GM21367 (cell line): ENCODE measurements around the gene PCNX3.
"Not testable (repeated sequence)": the region's sequence is repeated elsewhere in the genome, so short reads cannot be mapped to it uniquely, and the experiment has no call there.

Source experiments
- ATAC-seq: cut with Tn5 transposase; IDR thresholded peaks from one replicate; pipeline ENCODE4 v1.9.1; 2021; ENCODE audit not compliant: unreplicated experiment

The PCNX3 gene

DNA sequence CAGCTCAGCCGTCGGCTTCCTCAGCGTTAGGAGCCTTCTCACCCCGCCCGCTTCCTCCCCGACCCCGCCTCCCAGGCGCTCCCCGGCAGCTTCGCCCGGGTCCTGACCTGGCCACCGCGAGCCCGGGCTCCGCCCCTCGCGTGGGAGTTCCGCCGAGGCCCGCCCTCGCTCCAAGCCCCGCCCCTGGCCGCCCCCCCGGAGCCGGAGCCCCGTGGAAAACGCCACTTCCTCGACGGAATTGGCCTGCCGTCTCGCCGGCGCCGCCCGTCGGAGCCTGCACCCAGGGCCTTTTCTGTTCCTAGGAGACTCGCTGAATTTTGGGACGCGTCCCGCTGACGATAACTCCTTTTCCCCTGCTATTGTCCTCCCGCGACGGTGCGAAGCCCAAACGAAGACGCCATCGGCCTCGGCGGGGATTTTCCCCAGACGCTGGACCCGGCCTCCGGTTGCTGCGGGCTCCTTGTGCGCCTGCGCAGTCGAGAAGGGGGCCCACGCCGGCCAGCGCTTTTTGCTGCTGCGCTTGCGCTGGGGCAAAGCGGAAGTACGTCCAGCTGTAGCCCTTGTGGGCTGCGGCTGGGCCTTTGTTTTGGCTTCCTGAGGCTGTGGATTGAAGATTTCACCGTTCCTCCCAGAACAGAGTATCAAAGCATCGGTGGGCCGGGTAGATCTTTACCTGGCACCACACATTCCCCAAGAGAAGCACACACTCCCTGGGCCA lies 37.1 kb downstream of the PCNX3 start:
- ATAC-seq = peak; percentile 64

DNA sequence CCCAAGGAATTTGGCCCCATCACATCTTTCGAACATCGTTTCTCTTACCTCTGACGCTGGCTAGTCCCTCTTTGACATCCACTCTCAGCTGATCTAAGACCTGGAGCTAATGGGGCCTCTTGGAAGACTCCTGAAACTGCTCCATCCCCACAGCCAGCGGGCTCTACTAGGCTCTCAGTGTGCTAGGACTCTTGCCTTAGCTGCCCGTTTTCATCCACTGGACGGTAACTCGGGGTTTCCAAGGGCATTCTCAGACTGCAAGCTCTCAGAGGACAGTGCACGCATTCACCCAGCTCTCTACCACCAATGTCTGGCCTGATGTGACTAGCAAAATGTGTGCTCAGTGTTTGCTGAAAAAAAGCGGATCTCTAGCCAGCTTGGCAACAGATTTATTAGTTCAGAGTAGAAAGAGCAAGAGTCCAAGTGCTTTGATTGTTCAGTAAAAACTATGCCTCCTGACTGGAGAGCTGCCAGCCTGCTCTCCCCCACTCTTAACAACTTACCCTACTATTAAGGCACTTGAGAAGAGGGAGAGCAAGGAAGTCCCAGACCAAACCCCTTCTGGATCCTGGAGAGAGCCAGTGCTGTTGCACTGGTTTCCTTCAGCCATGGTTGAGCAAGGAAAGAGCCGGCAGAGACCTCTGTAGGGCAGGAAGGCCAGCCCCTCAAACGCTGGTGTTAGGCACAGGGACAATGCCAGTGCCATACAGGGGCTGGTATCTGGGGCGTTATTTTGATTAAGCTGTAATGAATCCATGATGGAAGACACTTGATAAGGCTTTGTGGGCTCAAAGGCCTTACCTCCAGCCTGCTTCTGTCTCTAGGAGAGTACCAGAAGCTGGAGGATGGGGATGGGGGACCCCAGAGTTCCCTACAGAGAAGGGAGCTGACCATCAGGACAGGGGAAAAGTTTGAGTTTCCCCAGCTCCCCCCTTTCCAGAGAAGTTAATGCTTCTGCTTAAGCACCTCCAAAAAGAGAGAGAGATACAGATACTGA lies 38.0 kb downstream of the PCNX3 start:
- ATAC-seq = no peak

DNA sequence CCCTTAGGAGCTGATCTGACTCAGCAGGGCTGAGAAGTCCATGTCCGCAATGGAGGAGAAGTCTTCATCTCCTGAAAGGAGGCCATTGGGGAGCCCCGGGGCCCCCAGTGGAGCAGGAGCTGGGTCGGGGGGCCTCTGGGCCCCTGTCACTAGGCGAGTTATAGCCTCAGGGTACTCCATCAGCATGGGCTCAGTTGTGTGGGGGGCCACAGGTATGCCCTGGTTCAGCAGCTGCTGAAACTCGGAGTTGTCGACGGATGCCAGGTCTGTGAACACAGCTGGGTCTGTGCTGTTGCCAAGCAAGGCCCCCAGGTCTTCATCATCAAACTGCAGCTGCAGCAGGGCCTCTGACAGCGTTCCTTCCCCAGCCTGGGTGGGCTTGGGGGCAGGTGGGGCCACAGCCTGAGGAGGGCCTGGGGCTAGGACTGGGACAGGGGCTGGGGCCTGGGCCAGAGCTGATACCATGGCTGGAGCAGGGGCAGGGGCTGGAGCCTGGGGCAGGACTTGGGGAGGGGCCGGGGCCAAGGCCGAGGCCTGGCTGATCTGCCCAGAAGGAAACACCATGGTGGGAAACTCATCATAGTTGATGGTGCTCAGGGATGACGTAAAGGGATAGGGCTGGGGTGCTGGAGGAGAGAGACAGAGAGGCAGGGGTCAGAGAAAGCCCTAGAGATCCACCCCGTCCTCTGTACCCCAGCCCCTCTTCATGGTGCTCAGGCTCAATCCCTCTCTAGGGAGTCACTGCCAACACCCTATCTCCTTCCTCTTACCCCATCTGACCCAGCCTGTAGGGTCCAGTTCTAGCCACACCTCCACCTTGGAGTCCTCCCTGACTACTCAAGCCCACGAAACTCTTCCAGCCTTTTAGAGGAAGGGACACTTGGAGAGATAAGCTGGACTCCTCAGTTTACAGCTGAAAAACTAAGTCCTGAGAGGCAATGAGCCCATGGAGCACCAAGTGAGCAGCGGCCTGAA lies 39.1 kb downstream of the PCNX3 start:
- no peak for ATAC-seq

DNA sequence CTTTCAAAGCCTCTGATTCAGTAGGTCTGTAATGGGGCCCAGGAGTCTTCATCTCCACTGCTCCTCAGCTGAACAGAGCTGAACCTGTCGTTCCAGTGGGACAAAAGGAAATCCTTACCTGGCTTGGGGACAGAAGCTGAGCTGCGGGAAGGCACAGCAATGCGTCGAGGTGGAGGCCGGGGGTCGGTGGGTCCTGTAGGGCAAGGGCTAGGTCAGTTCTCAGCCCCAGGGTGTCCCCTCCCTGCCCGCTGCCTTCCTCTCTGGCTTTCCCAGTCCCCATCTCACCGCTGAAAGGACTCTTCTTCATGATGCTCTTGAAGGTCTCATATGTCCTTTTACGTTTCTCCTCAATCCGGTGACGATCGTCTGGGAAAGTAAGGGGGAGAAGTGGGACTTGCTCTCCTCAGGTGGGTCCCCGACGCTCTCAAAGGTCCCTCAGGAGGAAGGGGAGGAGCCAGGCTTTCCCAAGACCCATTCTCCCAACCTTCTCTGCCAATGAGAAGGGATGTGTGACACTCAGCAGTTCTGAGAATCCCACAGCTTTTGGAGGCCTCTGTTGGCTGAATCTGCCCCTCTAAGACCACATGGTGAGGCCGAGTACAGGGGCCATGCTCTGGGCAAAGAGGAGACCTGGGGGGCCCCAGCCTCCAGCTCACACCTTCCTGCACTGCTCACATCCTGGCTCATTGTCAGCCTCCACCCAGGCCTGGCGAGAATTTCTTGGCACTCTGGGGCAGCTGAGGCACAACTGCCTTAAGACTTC lies 40.2 kb downstream of the PCNX3 start:
- ATAC-seq = no peak

DNA sequence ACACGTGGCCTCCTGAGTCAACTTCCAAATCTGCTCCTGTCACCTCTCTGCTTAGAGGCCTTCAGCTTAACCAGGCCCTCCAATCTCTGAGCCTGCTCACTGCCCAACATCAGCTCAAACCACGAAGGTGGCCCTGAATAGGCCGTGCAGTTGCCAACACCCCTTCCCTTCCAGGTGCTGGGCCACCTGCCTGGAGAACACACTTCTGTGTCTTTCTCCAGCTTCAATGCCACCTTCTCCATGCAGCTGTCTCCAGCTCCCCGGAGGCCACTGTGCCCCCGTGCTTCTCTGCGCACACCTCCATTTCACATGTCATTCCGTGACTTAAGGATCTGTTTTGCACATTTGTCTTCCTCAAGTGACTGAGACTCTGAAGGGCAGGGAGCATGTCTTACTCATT lies 41.9 kb downstream of the PCNX3 start:
- no peak for ATAC-seq

DNA sequence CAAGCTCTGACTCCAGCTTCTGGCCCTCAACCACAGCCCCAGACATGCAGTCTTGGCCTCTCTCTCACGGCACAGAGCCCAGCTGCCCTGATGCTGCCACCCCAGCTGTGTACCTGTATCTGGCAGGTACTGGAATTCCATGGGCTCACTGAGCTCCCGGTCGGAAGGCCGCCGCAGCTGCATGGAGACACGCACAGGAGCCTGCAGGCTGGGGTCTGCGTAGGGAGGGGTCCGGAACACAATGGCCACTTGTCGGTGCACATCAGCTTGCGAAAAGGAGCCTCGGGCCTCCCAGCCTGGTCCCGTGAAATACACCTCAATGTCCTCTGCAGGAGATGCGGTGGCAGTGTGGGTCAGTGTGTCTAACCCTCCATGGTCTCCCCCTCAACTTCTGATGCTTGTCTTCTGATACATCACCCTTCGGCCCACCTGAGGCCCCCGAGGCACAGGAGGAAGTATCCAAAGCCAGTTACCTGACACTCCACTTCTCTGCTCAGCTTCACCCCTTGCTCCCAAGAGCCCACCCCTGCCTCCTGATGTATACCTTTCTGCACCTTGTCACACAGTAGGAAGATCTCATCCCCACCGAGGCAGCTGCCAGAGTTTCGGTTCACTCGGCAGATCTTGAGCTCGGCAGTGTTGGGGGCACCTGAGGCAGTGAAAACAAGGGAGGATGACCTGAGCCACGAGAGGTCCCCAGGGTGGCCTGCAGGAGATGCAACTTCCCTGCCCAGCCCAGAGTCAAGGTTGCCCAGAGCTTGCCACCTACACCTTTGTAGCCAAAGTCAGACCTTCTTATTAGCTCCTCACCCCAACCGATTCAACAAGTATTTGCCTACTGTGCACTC lies 42.8 kb downstream of the PCNX3 start:
- ATAC-seq = no peak

DNA sequence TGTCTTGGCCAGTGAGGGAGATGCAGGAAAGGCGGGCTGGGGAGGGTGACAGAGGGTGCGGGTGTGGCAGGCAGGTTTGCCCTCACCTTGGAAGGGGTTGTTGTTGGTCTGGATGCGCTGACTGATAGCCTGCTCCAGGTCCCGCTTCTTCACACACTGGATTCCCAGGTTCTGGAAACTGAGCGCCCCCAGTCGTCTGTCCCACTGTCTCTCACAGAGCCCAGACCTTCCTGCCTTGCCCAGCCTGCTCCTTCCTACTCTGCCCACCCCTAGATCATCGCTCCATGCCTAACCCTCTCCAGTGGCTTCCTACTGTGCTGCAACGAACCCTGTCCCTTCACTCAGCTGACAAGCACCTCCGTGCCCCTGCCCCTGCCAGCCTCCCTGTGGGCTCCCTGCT lies 44.5 kb downstream of the PCNX3 start:
- no peak for ATAC-seq

DNA sequence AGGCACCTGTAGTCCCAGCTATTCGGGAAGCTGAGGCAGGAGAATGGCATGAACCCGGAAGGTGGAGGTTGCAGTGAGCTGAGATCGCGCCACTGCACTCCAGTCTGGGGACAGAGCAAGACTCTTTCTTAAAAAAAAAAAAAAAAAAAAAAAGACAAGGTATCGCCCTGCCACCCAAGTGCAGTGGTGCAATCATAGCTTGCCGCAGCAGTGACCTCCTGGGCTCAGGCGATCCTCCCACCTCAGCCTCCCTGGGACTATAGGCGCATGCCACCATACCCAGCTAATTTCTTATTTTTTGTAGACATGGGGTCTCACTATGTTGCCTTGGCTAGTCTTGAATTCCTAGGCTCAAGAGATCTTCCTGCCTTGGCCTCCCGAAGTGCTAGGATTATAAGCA lies 45.3 kb downstream of the PCNX3 start:
- not testable (repeated sequence) for ATAC-seq

DNA sequence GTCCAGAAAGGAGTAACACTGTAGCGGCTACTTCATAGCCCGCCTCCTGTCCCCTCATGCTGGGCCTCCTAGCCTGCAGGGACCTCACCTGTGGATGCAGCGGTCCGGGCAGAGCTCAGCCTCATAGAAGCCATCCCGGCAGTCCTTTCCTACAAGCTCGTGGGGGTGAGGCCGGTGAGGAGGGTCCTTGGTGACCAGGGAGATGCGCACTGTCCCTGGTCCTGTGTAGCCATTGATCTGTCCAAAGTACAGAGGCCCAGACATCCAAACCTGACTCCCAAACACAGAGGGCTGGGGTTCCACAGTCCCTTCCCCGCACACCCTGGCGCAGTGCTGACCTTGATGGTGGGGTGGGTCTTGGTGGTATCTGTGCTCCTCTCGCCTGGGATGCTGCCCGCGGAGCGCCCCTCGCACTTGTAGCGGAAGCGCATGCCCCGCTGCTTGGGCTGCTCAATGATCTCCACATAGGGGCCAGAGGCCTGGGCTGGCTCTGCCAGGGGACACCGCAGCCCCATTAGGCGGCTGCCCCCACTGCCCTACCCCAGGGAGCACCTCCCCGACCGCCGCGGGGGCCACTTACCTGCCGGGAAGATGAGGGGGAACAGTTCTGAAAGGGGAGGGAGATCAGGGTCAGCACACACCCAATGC lies 46.1 kb downstream of the PCNX3 start:
- ATAC-seq = no peak

DNA sequence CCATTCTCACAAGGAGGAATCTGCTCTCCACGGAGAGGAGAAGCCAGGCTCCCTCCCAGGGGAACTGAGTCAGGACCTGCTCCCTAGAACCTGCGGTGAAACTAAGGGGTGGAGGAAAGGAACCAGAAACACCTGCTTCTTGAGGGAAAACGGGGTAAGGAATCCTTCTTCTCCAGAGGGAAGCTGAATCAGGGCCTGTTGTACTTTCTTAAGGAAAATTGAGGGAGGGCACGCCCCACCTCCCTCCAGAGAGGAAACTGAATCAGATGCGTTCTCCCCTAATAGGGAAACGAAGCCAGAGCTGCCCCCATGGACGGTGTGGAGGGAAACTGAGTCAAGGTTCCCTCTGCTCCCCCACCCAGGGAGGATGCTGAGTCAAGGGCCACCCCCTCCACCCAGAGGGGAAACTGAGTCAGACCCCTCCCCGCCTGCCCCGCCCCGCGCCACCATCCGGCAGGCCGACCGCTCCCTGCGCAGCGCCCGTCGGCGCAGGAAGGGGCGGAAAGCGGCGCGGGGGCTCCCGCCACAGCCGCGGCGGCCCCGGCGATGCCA lies 46.7 kb downstream of the PCNX3 start:
- ATAC-seq = no peak

DNA sequence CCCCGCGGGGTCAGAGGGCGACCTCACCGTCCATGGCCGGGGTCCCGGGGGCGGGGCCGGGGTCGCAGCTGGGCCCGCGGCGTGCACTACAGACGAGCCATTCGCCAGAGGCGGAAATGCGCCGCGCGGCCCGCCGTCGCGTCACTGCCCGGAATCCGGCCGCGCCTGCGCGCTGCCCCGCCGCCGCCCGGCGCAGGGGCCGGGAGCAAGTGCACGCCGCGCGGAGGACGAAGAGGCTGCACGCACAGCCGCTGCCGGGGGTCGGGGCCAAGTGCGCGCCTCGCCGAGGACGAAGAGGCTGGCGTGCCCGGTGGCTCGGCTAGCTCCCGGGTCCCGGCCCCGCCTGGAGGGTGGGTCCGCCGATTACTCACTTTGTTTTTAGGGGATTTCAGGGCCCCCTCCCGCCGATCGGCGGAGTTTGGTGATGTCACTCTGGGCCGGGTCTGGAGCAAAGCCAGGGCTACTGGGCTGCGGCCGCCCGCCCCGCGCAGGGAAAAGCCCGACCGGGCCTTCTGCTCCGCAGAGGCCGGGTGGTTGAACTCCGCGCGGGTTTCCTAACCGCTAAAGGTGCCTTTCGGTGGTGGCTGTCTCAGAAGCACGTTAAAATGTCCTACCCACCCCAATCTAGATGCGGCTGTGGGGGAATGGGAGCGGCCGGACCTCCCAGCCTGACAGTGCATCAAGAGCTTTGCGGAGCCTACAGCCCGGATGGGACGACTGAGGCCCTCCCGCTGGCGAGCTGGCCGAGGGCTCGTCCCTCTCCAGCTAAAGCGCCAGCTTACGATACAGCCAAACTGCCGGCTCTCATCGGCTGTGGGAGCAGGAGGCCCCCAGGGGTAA lies 47.4 kb downstream of the PCNX3 start, which contains the start of gene RELA:
TSS of gene RELA (minus strand) at position 118 of the 840 bp plus-strand sequence. CDS start at position 34, 84 bp downstream.
- peak; percentile 70 for ATAC-seq

DNA sequence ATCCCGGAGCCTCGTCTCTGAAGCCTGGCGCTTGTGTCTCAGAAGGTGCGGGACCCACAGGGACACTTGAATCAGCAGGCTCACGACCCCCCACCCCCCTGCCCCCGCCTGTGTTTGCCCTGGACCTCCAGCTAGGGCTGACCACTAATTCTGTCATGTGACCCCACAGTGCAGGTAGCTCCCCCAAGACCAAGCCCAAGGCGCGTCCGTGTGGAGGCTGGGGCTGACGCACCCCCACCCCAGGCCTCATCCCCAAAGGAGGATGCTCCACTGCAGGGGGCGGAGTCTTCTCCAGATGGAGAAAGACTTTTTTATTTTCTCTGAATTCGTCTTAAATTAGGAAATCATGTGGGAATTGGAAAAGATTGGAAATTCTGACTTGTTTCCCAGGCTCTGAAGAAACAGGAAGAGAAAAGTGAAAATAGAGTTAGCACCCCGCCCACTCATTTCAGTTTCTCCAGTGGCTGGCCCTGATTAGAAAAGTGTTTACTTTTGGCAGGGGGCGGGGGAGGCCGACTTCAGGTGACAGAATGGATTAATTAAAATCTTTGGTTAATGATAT lies 48.1 kb downstream of the PCNX3 start:
- ATAC-seq = no peak

DNA sequence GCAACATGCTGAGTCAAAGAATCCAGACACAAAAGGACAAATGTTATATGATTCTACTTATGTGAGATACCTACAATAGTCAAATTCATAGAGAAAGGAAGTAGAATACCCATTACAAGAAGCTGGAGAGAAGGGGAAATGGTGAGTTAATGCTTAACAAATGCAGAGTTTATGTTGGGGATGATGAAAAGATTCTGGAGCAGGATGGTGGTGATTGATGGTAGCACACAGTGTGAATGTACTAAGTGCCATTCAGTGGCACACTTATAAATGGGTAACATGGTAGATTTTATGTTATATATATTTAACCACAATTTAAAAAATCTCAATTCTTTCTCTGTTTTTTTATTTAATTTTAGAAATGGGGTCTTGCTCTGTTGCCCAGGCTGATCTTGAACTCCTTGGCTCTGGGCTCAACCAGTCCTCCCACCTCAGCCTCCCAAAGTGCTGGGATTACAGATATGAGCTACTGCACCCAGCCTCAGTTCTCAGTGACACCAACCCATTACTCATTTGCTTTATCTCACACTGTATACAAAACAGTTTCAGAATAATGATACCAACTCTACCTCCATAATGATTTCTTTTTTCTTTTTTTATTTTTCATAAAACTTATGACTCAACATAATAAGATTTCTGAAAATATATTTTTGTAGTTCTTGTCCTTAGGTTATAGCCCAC lies 56.7 kb downstream of the PCNX3 start:
- ATAC-seq = no peak

DNA sequence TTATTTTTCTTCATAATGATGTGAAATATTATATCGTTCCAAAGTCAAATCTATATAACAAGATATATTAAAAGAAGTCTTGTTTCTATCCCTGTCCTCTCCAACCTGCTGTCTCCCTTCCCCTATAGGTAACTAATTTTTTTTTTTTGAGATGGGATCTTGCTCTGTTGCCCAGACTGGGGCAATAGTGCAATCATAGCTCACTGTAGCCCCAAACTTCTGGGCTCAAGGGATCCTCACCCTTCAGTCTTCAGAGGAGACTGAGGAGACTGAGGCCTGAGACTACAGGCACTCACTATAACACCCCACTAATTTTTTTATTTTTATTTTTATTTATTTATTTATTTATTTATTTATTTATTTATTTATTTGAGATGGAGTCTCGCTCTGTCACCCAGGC lies 57.4 kb downstream of the PCNX3 start:
- ATAC-seq = no peak

DNA sequence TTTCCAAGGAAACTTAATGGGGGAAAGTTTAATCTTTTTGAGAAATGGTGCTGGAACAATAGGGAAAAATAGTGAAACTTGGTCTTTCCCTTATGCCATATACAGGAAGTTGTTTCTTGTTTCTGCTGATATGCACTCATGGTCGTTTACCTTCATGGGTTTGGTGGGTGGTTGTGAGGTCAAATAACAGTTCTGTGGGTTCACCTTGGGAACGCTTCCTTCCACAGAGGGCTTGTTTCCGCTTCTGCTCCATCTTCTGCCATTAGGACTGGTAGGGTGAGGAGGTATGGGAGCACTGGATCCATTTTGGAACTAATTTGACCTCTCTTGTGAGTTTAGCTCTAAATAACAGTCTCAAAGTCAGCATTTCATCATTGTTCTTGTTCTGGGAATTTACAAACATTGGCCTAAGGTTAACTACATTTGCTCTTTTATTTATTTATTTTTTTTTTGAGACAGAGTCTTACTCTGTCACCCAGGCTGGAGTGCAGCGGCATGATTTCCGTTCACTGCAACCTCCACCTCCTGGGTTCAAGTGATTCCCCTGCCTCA lies 64.7 kb downstream of the PCNX3 start:
- no peak for ATAC-seq

DNA sequence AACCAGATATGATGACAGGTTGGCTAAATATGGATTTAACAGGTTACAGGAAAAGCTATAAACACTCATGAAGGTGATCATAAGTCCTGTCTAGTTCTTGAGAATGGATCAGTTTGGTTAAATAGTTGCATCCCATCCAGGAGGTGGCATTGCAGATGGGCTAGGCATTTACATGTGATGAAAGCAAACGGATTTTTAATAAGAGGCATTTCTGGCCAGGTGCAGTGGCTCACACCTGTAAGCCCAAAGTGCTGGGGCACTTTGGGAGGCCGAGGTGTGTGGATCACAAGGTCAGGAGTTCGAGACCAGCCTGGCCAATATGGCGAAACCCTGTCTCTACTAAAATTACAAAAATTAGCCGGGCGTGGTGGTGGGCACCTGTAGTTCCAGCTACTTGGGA lies 67.9 kb downstream of the PCNX3 start:
- ATAC-seq = not testable (repeated sequence)
